GM19240 (cell line): ENCODE measurements around the gene SELENOS.
A peak's percentile ranks its signal among the peaks of the same experiment; 100 is the strongest.
"Not testable (repeated sequence)": the region's sequence is repeated elsewhere in the genome, so short reads cannot be mapped to it uniquely, and the experiment has no call there.

Experiments
- DNase-seq: peaks from one replicate; pipeline ENCODE4 v3.0.0; 2011; ENCODE audit warnings: low spot score; ENCODE audit not compliant: insufficient read length

Gene SELENOS

GRCh38 chr15:101309436-101310160, 32.3 kb upstream of the SELENOS start:
- DNase-seq, result no peak

GRCh38 chr15:101308604-101309435, 31.5 kb upstream of the SELENOS start:
- no peak for DNase-seq

GRCh38 chr15:101307897-101308603, 30.8 kb upstream of the SELENOS start:
- DNase-seq, result no peak

- no peak for DNase-seq
Observed at GRCh38 chr15:101307048-101307896, 30.0 kb upstream of the SELENOS start.

- DNase-seq, result no peak
Observed at GRCh38 chr15:101306341-101307047, 29.2 kb upstream of the SELENOS start.

GRCh38 chr15:101305820-101306255, 28.6 kb upstream of the SELENOS start:
- no peak for DNase-seq

- no peak for DNase-seq
Observed at GRCh38 chr15:101303408-101303807, 26.1 kb upstream of the SELENOS start.

GRCh38 chr15:101296418-101297405, 19.4 kb upstream of the SELENOS start:
- DNase-seq, result no peak

- no peak for DNase-seq
Observed at GRCh38 chr15:101295607-101296161, 18.4 kb upstream of the SELENOS start.

- peak; percentile 70 for DNase-seq
Observed at GRCh38 chr15:101294731-101295606, 17.7 kb upstream of the SELENOS start, which contains the start of gene SNRPA1. Gene SNRPA1, minus strand, starts transcription at chr15:101295248. Its CDS starts 70 bp downstream, at chr15:101295178.

- no peak for DNase-seq
Observed at GRCh38 chr15:101293122-101293521, 15.8 kb upstream of the SELENOS start.

- no peak for DNase-seq
Observed at GRCh38 chr15:101288905-101289513, 11.7 kb upstream of the SELENOS start.

- not testable (repeated sequence) for DNase-seq
Observed at GRCh38 chr15:101287342-101287741, 10.1 kb upstream of the SELENOS start.

- no peak for DNase-seq
Observed at GRCh38 chr15:101286471-101287114, 9.3 kb upstream of the SELENOS start.

GRCh38 chr15:101283931-101284330, 6.6 kb upstream of the SELENOS start:
- no peak for DNase-seq

GRCh38 chr15:101280007-101280406, 2.7 kb upstream of the SELENOS start:
- no peak for DNase-seq
